Measurements from ENCODE around the gene EFTUD2.

- TF ChIP-seq CTCF (IDR thresholded peaks at IDR 0.05) (no peak), POLR2A (IDR thresholded peaks at IDR 0.05) (no peak)
Measured at GRCh38 chr17:44864831-44865230, 34.4 kb downstream of the EFTUD2 start.

All from body of pancreas (tissue), 4 donors.